Vagina (tissue), 2 donors: Measurements from ENCODE around the gene C15orf39.

Experiments
- POLR2A ChIP-seq, 2 donors: fragments of 450-650 bp; IDR thresholded peaks; one replicate each; pipeline ENCODE4 v1.6.1; 2017; ENCODE audit warnings: antibody characterized with exemption in 2 of 2, mild to moderate bottlenecking in 2 of 2, moderate library complexity in 2 of 2
- POLR2AphosphoS5 ChIP-seq, 2 donors: sonication (generic); formaldehyde crosslinking; IDR thresholded peaks; one replicate each; pipeline ENCODE4 v1.9.0; 2017; ENCODE audit warnings: antibody characterized with exemption in 2 of 2, mild to moderate bottlenecking in 2 of 2, low read depth in 1 of 2; ENCODE audit not compliant: insufficient read depth in 1 of 2
- TF ChIP-seq, protein P1 (sequence below), 3 experiments: fragments of 450-650 bp in 2 of 3; fragments of 200-600 bp in 1 of 3; sonication (generic) in 1 of 3; IDR thresholded peaks; one replicate each; pipeline ENCODE4 v1.5.1; 2017 to 2019; ENCODE audit warnings: antibody characterized with exemption in 3 of 3, mild to moderate bottlenecking in 2 of 3, moderate library complexity in 2 of 3

DNA sequence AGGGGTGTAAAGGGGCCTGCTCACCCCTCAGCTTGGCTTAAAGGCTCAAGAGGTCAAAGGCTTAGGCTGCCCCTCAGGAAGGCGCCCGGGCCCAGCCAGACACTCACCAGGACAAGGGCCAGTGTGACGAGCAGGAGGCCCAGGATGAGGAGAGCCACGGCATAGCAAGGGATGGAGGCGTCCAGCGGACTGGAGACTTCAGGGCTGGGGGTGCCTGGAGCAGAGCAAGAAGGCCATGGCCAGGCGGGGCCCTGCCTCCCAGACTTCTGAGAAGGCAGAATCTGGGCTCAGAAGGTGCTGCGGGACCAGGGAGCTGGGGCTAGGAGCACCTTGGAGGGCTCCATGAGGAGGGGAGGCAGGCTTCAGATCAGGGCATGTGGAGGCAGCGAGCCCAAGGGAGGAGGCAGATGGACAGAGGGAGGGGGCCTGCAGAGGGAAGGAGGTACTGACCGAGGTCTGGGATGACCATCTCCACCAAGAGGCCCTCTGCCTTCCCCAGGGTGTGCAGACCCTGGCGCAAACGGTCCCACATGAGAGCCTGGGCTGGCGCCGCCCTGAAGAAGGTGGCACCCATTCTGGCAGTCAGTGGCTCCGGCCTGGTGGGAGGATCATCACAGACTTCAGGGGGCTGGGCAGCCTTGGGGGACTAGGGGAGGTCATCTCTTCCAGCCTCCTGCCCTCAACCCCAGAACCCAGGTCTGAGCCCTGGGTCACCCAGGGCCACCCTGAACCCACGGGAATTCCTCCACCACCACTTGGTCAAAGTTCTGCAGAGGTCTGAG, 24.5 kb downstream of the C15orf39 start:
- TF ChIP-seq POLR2A (IDR thresholded peaks at IDR 0.05), result no peak
- TF ChIP-seq, protein P1, sequence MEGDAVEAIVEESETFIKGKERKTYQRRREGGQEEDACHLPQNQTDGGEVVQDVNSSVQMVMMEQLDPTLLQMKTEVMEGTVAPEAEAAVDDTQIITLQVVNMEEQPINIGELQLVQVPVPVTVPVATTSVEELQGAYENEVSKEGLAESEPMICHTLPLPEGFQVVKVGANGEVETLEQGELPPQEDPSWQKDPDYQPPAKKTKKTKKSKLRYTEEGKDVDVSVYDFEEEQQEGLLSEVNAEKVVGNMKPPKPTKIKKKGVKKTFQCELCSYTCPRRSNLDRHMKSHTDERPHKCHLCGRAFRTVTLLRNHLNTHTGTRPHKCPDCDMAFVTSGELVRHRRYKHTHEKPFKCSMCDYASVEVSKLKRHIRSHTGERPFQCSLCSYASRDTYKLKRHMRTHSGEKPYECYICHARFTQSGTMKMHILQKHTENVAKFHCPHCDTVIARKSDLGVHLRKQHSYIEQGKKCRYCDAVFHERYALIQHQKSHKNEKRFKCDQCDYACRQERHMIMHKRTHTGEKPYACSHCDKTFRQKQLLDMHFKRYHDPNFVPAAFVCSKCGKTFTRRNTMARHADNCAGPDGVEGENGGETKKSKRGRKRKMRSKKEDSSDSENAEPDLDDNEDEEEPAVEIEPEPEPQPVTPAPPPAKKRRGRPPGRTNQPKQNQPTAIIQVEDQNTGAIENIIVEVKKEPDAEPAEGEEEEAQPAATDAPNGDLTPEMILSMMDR (IDR thresholded peaks at IDR 0.05), result no peak
- no peak for TF ChIP-seq POLR2AphosphoS5 (IDR thresholded peaks at IDR 0.05; ENCODE audit: insufficient read depth in 1 of 2, low read depth in 1 of 2)
